H9 (cell line): ENCODE results near the gene MAS1. TPM values are rescaled to one million over a fixed set of nuclear protein-coding genes. Genes with fewer than 3 reads are reported as not detected.

Experiments used
- DNase-seq: peaks from one replicate; pipeline ENCODE4 v3.0.0-alpha.2; 2017
- H2AFZ ChIP-seq: one replicate; pipeline ENCODE4 v1.6.1; 2013; ENCODE audit warnings: mild to moderate bottlenecking, low read length, control low read depth, moderate library complexity
- H2AK5ac ChIP-seq: 2 replicates; pipeline ENCODE4 v1.6.1; 2013; ENCODE audit warnings: low read length, control low read depth, mixed read lengths; ENCODE audit not compliant: insufficient read length
- H2BK120ac ChIP-seq: one replicate; pipeline ENCODE4 v1.6.1; 2013; ENCODE audit warnings: low read depth, mild to moderate bottlenecking, low read length, control low read depth, inconsistent platforms; ENCODE audit not compliant: poor library complexity, severe bottlenecking
- H2BK12ac ChIP-seq: 2 replicates; pipeline ENCODE4 v1.6.1; 2013; ENCODE audit warnings: low read length, control low read depth, mixed read lengths, low read depth; ENCODE audit not compliant: insufficient read length
- H2BK15ac ChIP-seq: 2 replicates; pipeline ENCODE4 v1.6.1; 2013; ENCODE audit warnings: low read depth, low read length, control low read depth
- H2BK20ac ChIP-seq: one replicate; pipeline ENCODE4 v1.6.1; 2013; ENCODE audit warnings: low read depth, mild to moderate bottlenecking, low read length, control low read depth, inconsistent platforms; ENCODE audit not compliant: poor library complexity, severe bottlenecking
- H2BK5ac ChIP-seq: 2 replicates; pipeline ENCODE4 v1.6.1; 2013; ENCODE audit warnings: low read length, control low read depth, mixed read lengths; ENCODE audit not compliant: insufficient read length
- H3K14ac ChIP-seq: 2 replicates; pipeline ENCODE4 v1.6.1; 2013; ENCODE audit warnings: low read length, control low read depth; ENCODE audit not compliant: insufficient read depth
- H3K18ac ChIP-seq: 2 replicates; pipeline ENCODE4 v1.6.1; 2013; ENCODE audit warnings: low read depth, mild to moderate bottlenecking, mixed read lengths, low read length, control low read depth; ENCODE audit not compliant: insufficient read length
- H3K23ac ChIP-seq: 2 replicates; pipeline ENCODE4 v1.6.1; 2013; ENCODE audit warnings: low read length, control low read depth, mixed read lengths, low read depth; ENCODE audit not compliant: insufficient read length
- H3K23me2 ChIP-seq: 2 replicates; pipeline ENCODE4 v1.6.1; 2013; ENCODE audit warnings: low read depth, mild to moderate bottlenecking, mixed read lengths, low read length, control low read depth; ENCODE audit not compliant: insufficient read length, poor library complexity, severe bottlenecking
- H3K27ac ChIP-seq: 2 replicates; pipeline ENCODE4 v1.5.1; 2013; ENCODE audit warnings: low read length, control low read depth, mixed read lengths, low read depth; ENCODE audit not compliant: insufficient read length
- H3K27me3 ChIP-seq: 2 replicates; pipeline ENCODE4 v1.6.1; 2013; ENCODE audit warnings: low read length, control low read depth, inconsistent platforms; ENCODE audit not compliant: insufficient read depth
- H3K4ac ChIP-seq: 2 replicates; pipeline ENCODE4 v1.6.1; 2013; ENCODE audit warnings: low read depth, mild to moderate bottlenecking, control low read depth, inconsistent platforms, low read length, moderate library complexity
- H3K4me1 ChIP-seq: 2 replicates; pipeline ENCODE4 v1.6.1; 2013; ENCODE audit warnings: low read length, control low read depth, inconsistent platforms; ENCODE audit not compliant: insufficient read depth
- H3K4me2 ChIP-seq: 2 replicates; pipeline ENCODE4 v1.6.1; 2013; ENCODE audit warnings: low read length, control low read depth, mixed read lengths; ENCODE audit not compliant: insufficient read length, insufficient read depth
- H3K56ac ChIP-seq: 2 replicates; pipeline ENCODE4 v1.6.1; 2013; ENCODE audit warnings: low read depth, mild to moderate bottlenecking, mixed read lengths, low read length, control low read depth; ENCODE audit not compliant: insufficient read length
- H3K79me1 ChIP-seq: 2 replicates; pipeline ENCODE4 v1.6.1; 2013; ENCODE audit warnings: low read depth, mild to moderate bottlenecking, moderate library complexity, low read length, control low read depth, inconsistent platforms; ENCODE audit not compliant: insufficient read depth, poor library complexity, severe bottlenecking
- H3K79me2 ChIP-seq: 2 replicates; pipeline ENCODE4 v1.6.1; 2013; ENCODE audit warnings: low read length, control low read depth, inconsistent platforms; ENCODE audit not compliant: insufficient read depth
- H3K9ac ChIP-seq: 2 replicates; pipeline ENCODE4 v1.6.1; 2013; ENCODE audit warnings: low read length, control low read depth, mixed read lengths; ENCODE audit not compliant: insufficient read length; ENCODE audit errors: extremely low read depth
- H3K9me3 ChIP-seq: one replicate; pipeline ENCODE4 v1.6.1; 2013; ENCODE audit warnings: low read depth, low read length, inconsistent platforms; ENCODE audit not compliant: control insufficient read depth
- H3T11ph ChIP-seq: one replicate; pipeline ENCODE4 v1.6.1; 2013; ENCODE audit warnings: mild to moderate bottlenecking, low read length, control low read depth, inconsistent platforms
- H4K20me1 ChIP-seq: one replicate; pipeline ENCODE4 v1.6.1; 2013; ENCODE audit not compliant: control insufficient read depth, insufficient read length, insufficient read depth
- H4K5ac ChIP-seq: 2 replicates; pipeline ENCODE4 v1.6.1; 2013; ENCODE audit warnings: low read depth, mild to moderate bottlenecking, mixed read lengths, low read length, control low read depth; ENCODE audit not compliant: insufficient read length
- H4K8ac ChIP-seq: replicated peaks from 2 replicates; pipeline ENCODE4 v1.6.1; 2013; ENCODE audit warnings: low read length, control low read depth, mixed read lengths, low read depth; ENCODE audit not compliant: insufficient read length
- H4K91ac ChIP-seq: 2 replicates; pipeline ENCODE4 v1.6.1; 2013; ENCODE audit warnings: low read depth, mild to moderate bottlenecking, moderate library complexity, mixed read lengths, low read length, control low read depth; ENCODE audit not compliant: insufficient read length
- H3K27ac Mint-ChIP-seq, 3 experiments: 2 replicates in 2 of 3; 3 replicates in 1 of 3; pipeline ENCODE4 v1.8.0; 2020 to 2021; ENCODE audit warnings: mixed read lengths in 3 of 3, mild to moderate bottlenecking in 1 of 3, moderate library complexity in 1 of 3
- H3K27me3 Mint-ChIP-seq: 2 replicates; pipeline ENCODE4 v1.8.0; 2021; ENCODE audit warnings: low read depth, mild to moderate bottlenecking, moderate library complexity, mixed read lengths
- H3K36me3 Mint-ChIP-seq, 3 experiments: 2 replicates in 2 of 3; 3 replicates in 1 of 3; pipeline ENCODE4 v1.8.0; 2020 to 2021; ENCODE audit warnings: low read depth in 3 of 3, mixed read lengths in 3 of 3; ENCODE audit not compliant: insufficient read depth in 1 of 3
- H3K4me1 Mint-ChIP-seq, 2 experiments: 2 replicates each; pipeline ENCODE4 v1.8.0; 2020; ENCODE audit warnings: mixed read lengths in 2 of 2
- H3K4me3 Mint-ChIP-seq, 2 experiments: 2 replicates in 1 of 2; 3 replicates in 1 of 2; pipeline ENCODE4 v1.8.0; 2020 to 2021; ENCODE audit warnings: mild to moderate bottlenecking in 2 of 2, mixed read lengths in 2 of 2, moderate library complexity in 1 of 2
- H3K9me3 Mint-ChIP-seq, 2 experiments: 2 replicates in 1 of 2; 3 replicates in 1 of 2; pipeline ENCODE4 v1.8.0; 2020; ENCODE audit warnings: mild to moderate bottlenecking in 2 of 2, mixed read lengths in 2 of 2, moderate library complexity in 1 of 2
- CTCF ChIP-seq: fragments of 200-600 bp; sonication (generic); conservative IDR thresholded peaks from 3 replicates; pipeline ENCODE4 v1.8.0; 2021; ENCODE audit warnings: antibody characterized with exemption, mild to moderate bottlenecking
- WGBS: extraction: QIAGEN DNeasy Blood & Tissue Kit; methylation state at CpG from one replicate; pipeline ENCODE4 v1.1.7; 2013; ENCODE audit warnings: missing lambda C conversion rate, low lambda C conversion rate, mixed read lengths; ENCODE audit not compliant: insufficient read length; ENCODE audit errors: extremely low coverage; 5-methylcytosine and 5-hydroxymethylcytosine counted together
- total RNA-seq: library from RNA; stranded (reverse); gene quantifications from 2 replicates; pipeline ENCODE4 v1.2.1, GENCODE V29; 2021

MAS1 gene
- total RNA-seq, 1 experiment from 2014 or later = 0.02 TPM

GRCh38 chr6:159908535-159908934 is 17.7 kb downstream of the MAS1 start:
- Histone ChIP-seq H3K23ac (no peak overlapping the region), H3K4ac (no peak overlapping the region), H2BK5ac (no peak overlapping the region), H3T11ph (no peak overlapping the region), H2AFZ (no peak overlapping the region), H3K79me1 (no peaks in the 10 kb centered on the region), H3K9me3 (no peaks in the 10 kb centered on the region), H2BK120ac (no peak overlapping the region), H4K8ac (no peak overlapping the region), H4K20me1 (peaks cover 2% of the 10 kb centered on the region), H3K56ac (no peak overlapping the region), H4K5ac (no peak overlapping the region), H3K9ac (no peak overlapping the region), H2AK5ac (no peak overlapping the region), H2BK20ac (no peak overlapping the region), H3K27ac (no peak overlapping the region), H3K18ac (no peak overlapping the region), H3K79me2 (no peaks in the 10 kb centered on the region), H3K14ac (no peak overlapping the region), H4K91ac (no peak overlapping the region), H2BK15ac (no peak overlapping the region), H2BK12ac (no peak overlapping the region), H3K4me2 (no peak overlapping the region), H3K27me3 (no peaks in the 10 kb centered on the region), H3K23me2 (no peaks in the 10 kb centered on the region), H3K4me1 (no peaks in the 10 kb centered on the region)
- peaks cover 0 to 7% of the 10 kb centered on the region in 2 experiments; a peak in 1 of 4 replicates for H3K4me1 Mint-ChIP-seq
- DNase-seq = no peak
- no peaks in the 10 kb centered on the region for H3K9me3 Mint-ChIP-seq
- H3K27me3 Mint-ChIP-seq = peaks cover 12% of the 10 kb centered on the region
- no peak overlapping the region for H3K27ac Mint-ChIP-seq
- no peak for TF ChIP-seq CTCF
- WGBS = no CpG with 5 or more reads among the region's 4 CpGs
- no peak overlapping the region for H3K4me3 Mint-ChIP-seq
- H3K36me3 Mint-ChIP-seq = no peaks in the 10 kb centered on the region; a peak in 1 of 7 replicates
